DMS79 (cell line): ENCODE data around the gene PLD1.
"Not testable (repeated sequence)": the region's sequence is repeated elsewhere in the genome, so short reads cannot be mapped to it uniquely, and the experiment has no call there.

Experiments used
- DNase-seq: peaks from one replicate; lab custom pipeline; 2025; lab: John Stamatoyannopoulos, UW

Gene PLD1

DNA sequence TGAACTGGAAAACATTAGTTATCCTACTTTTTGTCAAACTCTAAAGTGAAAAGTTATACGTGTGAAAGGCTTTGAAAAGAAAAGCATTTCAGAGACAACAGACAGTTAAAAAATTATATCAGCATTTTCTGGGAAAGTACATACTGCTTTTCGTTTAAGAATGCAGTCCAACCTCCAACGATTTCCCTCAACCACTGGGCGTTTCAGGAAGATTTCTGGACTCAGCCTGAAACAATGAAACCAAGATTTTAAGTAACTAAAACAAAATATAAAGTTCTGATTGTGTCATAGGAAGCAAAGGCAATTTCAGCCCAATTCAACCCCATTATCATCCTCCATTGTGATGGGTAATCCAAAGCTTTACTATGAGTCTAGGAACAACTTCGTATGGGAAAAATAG, 110.7 kb downstream of the PLD1 start:
- DNase-seq: no peak

DNA sequence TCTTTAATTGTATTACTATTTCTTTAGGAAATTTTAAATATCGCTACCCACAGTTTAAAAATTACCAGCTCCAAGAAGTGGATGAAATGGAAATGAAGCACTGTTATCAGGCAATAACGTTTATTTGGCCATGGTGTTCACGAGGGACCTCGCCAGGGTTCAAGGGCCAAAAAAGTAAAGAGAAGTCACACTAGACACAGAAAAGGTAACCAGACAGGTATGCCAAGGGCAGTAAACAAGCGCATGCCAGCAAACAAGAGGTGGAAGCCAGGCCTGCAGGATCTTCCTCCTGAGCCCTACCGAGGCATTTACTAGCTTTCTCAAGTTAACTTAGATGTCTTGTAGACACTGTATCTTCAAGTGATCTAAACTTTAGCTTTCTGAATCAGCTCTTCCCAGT, 113.5 kb downstream of the PLD1 start:
- no peak for DNase-seq

DNA sequence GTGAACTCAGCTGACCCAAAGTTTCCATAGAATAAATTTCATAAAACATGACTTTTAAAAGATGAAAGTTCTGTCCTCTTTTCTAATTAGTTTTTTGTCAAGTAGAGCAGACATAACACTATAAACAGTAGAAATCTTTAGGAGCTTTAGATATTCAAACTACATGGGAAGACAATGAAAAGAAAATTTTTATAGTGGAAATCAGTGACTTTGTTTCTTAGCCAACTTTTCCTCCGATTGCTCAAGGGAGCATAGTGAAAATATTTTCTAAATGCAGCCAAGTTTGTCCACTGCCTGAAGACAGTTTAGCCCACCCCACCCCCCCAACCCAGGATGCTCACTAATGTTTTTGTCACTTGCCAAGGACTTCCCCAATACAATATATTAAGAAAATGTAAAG, 114.9 kb downstream of the PLD1 start:
- DNase-seq: no peak

DNA sequence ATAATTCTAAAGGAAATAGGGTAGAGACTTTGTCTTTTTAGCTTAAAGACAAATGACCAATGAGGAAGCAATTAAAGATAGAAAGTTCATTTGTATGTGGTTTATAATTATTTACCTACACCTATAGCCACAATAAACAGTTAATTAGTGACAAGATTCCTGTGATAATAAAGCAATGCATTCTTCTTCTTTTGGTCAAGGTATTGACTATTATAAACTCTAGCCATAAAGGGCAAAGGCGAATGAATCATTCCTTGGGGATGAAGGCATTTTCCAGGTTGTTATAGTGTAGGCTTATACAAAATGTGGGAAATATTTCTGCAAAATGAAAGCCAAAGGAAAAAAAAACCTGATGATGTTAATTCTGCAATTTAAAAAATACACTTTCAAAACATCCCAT, 115.4 kb downstream of the PLD1 start:
- DNase-seq: no peak

DNA sequence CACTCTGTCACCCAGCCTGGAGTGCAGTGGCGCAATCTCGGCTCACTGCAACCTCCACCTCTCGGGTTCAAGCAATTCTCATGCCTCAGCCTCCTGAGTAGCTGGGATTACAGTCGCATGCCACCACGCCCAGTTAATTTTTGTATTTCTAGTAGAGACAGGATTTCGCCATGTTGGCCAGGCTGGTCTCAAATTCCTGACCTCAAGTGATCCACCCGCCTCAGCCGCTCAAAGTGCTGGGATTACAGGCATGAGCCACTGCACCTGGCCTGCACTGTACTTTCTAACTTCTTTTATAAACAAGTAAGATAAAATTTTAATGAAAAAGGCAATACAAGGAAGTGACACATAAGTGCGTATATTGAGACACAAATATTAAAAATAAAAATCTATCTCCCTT, 117.7 kb downstream of the PLD1 start:
- not testable (repeated sequence) for DNase-seq

DNA sequence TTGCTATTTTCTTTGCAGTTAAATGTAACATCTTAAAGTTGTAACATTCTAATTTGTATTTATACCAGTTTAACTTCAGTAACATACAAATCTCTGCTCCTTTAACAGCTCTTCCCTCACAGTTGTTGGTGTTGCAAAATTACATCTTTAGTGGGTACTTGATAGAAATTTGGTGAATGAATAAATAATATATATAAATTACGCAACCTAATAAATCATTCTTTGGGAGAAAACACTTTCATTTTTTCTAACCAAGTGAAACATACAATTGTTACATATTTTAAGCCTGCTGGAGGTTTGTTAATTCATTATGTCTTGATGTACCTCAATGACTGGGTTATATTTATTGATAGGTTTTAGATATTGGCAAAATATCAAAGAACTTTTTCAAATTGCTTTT, 118.8 kb downstream of the PLD1 start:
- DNase-seq: no peak

DNA sequence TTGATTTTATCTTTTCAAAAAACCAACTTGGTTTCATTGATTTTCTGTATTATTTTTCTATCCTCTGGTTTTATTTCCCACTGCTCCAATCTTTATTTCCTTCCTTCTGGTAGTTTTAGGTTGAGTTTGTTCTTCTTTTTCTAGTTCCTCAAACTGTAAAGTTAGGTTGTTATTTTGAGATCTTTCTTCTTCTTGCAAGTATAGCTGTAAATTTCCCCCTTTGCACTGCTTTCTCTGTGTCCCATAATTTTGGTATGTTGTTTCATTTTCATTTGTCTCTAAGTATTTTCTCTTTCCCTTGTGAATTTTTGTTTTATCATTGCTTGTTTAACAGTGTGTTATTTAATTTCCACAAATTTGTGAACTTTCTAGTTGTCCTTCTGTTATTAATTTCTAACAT, 120.0 kb downstream of the PLD1 start:
- DNase-seq: no peak

DNA sequence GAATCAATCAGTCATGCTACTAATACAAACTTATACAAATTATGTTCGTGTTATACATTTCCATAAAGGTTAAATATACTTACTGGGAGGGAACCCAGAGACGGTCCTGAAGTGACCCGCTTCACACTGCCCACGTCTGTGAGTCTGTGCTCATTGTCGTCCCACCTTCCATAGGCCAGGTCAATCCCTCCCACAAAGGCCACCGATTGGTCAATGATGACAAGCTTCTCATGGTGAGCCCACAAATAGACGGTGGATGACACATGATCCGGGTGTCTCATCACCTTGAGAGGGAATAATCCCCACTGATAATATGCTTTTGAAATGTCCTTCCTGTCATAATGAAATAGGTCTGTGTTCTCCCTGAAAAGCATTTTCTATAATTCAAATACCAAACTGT, 121.7 kb downstream of the PLD1 start:
- no peak for DNase-seq

DNA sequence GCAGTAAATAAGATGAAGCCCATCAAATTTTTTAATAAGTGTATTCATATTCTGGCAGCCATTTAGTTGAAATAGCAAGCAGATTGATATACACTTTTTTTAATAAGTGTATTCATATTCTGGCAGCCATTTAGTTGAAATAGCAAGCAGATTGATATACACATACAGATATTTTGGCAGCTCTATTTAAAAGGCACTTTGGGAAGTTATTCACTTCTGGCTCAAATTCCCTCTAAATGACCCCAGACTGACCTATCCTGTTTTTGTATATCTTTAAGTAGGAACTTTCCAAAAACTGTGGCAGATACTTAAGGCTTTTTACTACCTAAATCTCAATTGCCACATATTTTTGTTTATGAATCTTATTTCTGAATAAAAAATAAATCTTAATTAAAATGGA, 122.3 kb downstream of the PLD1 start:
- DNase-seq: no peak

DNA sequence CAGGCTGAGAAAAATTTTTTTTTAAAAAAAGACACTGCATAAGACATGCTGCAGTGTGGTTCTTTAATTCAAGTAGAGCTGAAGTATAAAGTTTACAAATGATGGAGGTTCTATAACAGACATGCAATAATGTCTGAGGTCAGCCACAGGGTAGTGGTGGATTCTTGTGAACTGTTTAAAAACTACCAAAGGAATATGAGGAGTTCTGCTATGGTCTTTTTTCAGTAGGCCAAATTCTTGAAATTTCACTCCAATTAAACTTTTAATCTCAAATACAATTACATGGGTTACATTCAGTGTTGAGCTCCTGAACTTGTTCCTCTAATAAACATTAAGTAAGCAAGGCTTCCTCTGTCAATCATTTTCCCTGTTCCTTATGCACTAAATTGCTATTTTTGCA, 122.7 kb downstream of the PLD1 start:
- no peak for DNase-seq

DNA sequence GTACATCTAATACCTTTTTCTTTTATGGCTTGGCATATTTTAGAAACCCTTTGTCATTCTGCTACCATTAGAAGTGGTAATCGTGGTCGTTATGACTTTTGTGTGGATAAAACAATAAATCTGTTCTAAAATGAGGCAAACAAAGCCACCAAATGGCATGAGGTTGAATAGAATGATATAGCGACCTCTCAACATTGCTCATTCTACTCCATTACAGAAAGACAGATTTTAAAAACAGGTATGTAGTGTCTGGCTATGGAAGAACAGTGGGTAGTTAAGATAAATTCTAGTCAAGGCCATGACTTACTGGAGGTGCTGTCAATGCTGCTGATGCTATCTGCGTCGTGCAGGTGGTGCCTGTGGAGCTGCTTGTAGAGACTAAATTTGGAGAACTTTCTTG, 123.2 kb downstream of the PLD1 start:
- no peak for DNase-seq

DNA sequence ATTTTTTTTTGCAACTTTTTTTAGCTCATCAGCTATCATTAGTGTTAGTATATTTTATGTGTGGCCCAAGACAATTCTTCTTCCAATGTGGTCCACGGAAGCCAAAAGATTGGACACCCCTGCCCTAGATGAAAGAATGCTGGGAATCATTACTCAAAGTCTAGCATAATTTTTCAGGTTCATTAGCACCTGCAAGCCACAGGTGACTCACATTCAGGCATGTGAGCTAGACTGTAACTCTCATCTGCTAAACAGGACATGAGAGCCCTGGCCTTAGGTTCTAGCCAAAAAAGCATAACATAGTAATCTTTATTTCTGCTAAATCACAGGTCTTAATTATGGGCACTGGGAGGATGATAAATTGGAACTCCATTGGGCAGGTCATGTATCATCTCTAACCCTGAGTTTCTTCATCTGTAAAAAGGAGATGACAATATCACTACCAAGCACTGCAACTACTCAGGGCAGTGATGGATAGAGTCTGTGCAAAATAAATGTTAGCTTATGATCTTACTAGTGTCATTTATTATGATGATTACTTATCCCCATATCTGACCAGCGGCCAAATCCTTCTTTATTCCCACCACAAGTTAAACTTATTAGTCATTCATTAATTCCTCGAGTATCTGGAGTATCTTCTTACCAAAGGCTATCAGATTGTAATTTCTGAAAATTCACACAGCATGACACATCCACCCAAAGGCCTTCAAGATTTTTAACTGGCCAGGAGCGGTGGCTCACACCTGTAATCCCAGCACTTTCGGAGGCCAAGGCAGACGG, 125.0 kb downstream of the PLD1 start:
- no peak for DNase-seq

DNA sequence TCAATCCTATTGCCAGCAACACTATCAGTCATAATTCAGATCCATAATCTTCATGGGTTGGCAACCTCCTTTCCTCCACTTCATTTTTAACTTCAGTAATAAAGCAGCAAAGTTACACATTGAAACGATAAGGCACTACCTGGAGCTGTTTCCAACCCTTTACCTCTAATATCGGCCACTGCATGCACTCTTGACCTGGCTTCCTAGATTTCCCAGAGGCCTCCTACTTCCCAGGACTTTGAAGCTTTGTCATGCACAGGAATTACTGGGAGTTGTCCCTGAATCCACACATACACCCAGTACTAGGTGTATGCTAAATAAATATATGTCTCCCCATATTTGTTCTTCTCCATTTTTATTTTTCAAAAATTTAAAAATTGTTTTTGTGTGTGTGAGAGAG, 126.1 kb downstream of the PLD1 start:
- DNase-seq: no peak

DNA sequence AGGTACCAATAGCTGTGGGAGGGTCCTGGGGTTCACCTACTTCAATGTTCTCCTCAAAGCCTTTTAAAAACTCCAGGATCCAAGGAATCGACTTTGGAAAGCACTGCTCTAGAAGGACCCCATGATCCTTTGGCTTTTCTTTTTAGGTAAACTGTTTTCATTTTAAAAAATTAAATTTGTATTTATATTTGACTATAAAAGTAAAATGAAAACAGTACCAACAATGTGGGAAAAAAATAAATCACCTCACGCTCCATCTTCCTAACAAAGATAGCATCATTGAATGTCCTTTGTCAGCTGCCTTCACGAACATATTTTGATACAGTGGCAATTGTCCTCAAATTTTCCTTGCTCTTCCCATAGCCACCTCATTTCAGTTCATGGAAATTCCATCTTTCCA, 127.5 kb downstream of the PLD1 start:
- DNase-seq: no peak

DNA sequence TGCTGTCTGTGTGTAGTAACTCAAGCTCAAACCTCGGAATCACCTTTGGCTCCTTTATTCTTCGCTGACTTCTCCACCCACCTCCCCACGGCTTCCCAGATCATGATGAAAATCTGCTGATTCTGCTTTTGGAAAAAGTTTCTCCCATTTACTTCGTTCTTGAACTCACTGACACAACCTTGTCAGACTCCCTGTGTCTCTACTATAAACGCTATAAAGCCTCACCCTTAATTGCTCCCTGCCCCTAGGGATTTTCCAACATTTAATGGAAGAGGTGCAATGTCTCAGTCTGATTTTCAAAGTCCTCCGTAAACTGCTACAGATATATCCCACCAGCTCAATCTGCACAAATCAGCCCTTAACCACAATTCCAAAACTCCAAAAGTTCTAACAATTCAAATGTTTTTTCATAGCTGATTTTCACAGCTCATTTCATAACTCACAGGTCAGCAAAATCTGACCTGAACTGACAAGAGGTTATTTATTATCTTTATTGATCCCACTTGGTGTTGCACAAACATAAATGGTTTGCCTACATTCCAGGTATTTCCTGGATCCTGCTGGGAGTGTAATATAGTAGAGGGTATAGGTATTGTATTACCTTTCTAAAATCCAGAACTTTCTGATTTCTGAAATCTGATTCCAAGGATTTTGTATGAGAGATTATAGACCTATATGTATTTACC, 129.4 kb downstream of the PLD1 start:
- DNase-seq: no peak

DNA sequence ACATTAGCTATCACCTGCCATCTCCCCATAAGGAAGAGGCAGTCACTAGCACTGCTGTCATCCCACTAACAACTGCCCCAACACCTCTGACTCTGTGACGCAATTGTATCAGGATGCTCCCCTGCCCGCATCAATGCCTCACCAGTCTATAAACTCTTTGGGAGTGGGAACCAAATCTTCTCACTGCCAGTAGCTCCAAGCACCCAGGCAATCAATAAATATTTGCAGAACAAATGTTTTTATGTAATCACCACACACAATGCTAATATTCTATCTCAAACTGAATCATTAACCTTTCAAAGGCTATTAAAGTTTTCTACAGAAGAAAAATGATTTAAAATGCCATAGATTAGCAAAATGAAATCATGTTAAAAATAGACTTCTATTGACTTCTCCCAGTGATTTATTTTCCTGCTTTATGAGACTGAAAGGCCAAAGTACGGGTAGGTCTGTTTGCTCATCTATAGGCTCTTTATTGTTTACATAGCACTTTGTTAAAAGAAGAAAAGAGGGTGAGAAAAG, 131.3 kb downstream of the PLD1 start:
- DNase-seq: no peak

DNA sequence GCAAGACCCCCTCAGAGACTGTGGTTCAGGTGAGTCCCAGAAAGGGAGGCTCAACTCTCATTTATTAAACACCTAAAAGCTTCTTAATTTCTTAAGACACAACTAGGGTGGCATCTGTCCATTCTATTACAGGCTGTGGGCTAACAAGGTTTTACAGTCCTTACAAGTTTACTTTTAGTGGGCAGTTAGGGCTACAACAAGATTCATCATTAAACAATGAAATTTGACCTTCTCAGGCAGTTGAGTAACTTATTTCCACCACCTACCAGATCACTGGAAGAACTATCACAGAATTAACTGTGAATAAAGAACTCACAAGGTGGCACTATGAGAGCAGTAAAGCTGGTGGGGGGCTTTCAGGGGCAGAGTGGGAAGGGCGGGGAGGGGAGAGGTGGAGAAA, 132.6 kb downstream of the PLD1 start:
- DNase-seq: no peak

DNA sequence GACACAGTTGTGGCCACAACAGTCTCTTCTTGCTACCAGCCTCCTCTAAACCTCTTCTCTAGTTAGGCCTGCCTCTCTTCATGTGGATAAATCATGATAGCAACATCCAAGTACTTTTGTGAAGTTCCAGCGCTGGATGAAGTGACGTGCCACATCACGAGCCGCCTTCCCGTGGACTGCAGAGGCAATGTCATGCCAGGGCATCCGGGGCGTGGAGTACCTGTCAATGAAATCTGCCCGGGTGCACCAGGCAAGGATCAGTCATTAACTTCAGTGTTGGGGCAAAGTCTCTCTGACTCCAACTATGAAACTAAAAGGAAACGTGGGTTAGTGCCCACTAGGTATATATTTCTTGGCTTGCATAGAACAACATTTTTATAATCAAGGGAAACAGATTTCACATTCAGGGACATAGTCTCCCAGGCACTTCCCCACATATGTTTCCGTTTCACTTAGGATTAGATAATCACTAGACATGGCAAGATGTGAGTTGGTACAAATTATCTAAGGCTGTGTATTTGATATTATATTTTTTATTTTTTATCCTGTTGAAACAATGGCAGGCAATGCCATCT, 133.6 kb downstream of the PLD1 start:
- no peak for DNase-seq

DNA sequence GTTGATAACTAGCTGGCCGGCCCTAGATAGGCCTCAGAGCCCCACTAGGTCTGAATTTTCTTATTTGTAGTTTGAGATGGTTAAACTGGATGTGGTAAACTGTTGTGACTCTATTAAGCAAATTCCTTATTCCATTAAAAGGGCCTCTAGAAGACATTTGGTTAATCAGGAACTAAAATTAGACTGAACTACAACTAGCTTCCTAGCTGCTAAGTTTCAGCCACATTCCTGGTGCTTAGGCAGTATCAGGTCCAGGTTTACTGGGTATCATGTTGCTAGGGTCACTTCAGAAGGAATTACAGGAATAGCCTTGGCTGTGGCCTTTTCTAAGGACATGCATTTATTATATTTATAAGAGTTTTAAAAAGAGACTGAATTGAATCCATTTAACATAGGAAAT, 136.3 kb downstream of the PLD1 start:
- DNase-seq: no peak

DNA sequence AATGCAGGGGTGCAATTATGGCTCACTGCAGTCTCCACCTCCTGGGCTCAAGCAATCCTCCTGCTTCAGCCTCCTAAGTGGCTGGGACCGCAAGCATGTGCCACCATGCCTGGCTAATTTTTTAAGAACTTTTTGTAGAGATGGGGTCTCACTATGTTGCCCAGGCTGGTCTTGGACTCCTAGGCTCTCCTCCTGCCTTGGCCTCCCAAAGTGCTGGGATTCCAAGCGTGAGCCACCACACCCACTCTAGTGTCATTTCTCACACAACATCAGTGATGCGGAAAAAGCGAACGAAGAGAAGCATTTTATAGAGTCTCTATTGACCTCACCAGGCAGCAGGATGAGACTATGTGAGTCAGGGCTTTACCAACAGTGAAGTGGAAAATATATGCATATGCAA, 137.7 kb downstream of the PLD1 start:
- no peak for DNase-seq

DNA sequence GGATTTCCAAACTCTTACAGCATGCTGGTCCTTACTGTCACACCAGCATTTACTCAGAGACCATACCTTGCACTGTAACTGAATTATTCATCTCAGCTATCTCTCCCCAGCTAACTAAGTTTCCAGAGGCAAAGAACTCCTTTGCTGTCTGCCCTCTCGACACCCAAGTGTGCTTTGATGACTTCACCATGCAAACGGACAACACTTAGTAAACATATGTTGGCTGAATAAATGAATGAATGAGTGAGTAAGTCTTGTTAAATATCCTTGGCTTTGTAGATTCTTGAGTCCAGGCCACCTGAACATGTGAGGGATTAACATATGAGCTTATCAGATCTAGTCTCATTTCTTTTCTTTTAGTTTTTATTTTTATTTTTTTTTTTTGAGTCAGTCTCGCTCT, 138.2 kb downstream of the PLD1 start:
- DNase-seq: no peak

DNA sequence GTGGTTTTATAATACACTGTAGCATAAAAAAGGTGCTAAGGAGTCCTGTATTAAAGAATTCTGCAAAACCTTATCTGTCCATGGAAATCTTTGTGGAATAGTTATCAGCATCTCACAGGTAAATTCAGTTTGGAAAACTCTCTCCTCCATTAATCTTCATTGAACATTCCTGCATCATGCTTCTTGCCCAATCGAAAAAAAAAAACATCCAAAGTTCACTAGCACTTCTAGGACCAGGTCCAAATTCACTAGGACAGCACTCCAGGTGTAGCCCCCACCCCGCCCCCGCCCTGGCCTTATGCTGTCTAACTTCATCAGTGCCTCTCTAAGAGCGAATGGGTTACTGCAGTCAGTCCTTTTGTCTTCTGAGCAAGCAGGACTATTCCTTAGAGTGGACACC, 138.6 kb downstream of the PLD1 start:
- no peak for DNase-seq

DNA sequence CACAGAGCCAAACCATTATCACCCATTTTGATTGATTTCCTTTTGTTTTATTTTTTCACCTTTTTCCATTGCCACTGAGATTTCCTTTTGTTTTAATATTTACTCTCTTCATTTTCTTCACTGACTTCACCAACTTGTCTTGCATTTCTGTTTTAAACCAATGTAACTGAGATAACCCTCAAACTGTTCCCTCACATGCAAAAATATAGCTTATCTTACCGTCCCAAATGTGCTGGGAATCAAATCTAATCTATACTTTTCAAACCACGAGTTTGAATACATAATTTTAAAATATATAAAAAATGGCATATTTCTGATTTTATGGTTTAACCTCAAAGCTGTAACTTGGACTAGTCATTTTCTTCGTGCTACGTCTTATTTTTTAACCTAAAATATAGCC, 143.8 kb downstream of the PLD1 start:
- no peak for DNase-seq
